ENCODE measurements around the gene CHRM1. TPM values are rescaled to one million over a fixed set of nuclear protein-coding genes. Genes with fewer than 3 reads are reported as not detected.

CHRM1 gene
- total RNA-seq, 1 experiment from 2014 or later, result 0.41 TPM

DNA sequence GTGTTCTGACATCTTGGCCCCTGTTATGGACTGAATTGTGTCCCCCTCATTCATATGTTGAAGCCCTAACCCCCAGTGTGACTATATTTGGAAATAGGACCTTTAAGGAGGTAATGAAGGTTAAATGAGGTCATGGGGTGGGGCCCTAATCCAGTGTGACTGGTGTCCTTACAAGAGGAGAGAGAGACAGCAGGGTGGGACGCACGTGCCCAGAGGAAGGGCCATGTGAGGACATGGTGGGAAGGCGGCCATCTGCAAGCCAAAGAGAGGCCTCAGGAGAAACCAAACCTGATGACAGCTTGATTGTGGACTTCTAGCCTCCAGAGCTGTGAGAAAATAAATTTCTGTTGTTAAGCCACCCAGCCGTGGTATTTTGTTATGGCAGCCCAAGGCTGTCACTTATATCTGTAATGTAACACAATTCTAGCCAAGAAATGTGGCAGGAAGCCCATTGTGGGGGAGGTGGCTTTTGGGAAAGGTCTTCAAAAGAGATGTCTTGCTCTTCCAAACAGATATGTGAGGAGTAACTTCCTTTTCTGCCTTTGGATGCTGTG is 39.9 kb upstream of the CHRM1 start:
- H3K27me3 ChIP-seq (replicated peaks; ENCODE audit: insufficient read depth, low read depth, low read length, poor library complexity), result no peaks in the 10 kb centered on the region
- H3K4me1 ChIP-seq (ENCODE audit: insufficient read depth, low read length, poor library complexity, severe bottlenecking), result peaks cover 11% of the 10 kb centered on the region
- no peak overlapping the region for H3K4me3 ChIP-seq (ENCODE audit: low read depth, low read length, poor library complexity, severe bottlenecking)
- BruUV-seq (replicated peaks), result no TSS peak
- H3K27ac ChIP-seq (ENCODE audit: low read depth, low read length, poor library complexity, severe bottlenecking), result no peak overlapping the region
- intact Hi-C loops (cut with micrococcal nuclease; ENCODE audit: unreplicated experiment), result no loop called here
- no peak for DNase-seq (ENCODE audit: low spot score)
- ChIA-PET POLR2A (ENCODE audit: low non-redundant PET) (no interaction called here), CTCF (no interaction called here)
- no peaks in the 10 kb centered on the region for H3K9me3 ChIP-seq (ENCODE audit: low read depth, low read length, poor library complexity, severe bottlenecking)
- TF ChIP-seq EZH2 (IDR thresholded peaks at IDR 0.05; ENCODE audit: borderline replicate concordance, low read depth, low read length, poor library complexity, severe bottlenecking), result no peak
- TF ChIP-seq, protein P1, sequence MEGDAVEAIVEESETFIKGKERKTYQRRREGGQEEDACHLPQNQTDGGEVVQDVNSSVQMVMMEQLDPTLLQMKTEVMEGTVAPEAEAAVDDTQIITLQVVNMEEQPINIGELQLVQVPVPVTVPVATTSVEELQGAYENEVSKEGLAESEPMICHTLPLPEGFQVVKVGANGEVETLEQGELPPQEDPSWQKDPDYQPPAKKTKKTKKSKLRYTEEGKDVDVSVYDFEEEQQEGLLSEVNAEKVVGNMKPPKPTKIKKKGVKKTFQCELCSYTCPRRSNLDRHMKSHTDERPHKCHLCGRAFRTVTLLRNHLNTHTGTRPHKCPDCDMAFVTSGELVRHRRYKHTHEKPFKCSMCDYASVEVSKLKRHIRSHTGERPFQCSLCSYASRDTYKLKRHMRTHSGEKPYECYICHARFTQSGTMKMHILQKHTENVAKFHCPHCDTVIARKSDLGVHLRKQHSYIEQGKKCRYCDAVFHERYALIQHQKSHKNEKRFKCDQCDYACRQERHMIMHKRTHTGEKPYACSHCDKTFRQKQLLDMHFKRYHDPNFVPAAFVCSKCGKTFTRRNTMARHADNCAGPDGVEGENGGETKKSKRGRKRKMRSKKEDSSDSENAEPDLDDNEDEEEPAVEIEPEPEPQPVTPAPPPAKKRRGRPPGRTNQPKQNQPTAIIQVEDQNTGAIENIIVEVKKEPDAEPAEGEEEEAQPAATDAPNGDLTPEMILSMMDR (conservative IDR thresholded peaks at IDR 0.05; ENCODE audit: low read depth, low read length), result no peak
- H3K36me3 ChIP-seq (ENCODE audit: insufficient read depth, low read length, poor library complexity, severe bottlenecking), result no peaks in the 10 kb centered on the region

DNA sequence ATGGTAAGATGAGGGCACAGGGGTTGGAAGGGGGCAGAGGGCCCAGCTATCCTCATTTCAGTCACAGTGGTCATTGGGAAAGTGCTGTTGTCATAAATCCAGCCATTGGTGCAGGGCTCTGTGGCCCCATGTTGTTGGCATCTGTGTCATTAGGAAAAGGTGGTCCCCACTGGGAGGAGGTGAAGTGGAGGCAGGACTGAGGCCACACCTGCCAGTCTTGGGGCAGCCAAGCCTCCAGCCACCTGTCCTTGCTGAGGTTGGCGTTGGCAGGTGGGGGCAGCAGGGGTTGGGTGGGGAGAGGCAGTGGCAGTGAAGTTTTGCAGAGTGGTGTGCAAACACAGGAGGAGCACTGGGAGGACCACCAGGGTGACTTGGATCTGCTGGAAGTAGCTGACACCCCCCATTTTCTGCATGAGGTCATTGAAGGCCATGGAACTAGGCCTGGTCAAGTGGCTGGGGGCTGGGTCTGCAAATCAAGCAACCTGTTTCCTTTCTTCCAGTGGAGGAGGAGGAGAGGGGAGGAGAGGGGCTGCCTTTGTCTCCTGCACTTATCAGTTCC is 38.3 kb upstream of the CHRM1 start:
- POLR2A ChIA-PET (ENCODE audit: low non-redundant PET), result interaction anchor here (0.6 kb wide), 1 partner anchor 30 kb away, joined by 3 read pairs; no protein-coding TSS in a partner anchor
- no peak for TF ChIP-seq EZH2 (IDR thresholded peaks at IDR 0.05; ENCODE audit: borderline replicate concordance, low read depth, low read length, poor library complexity, severe bottlenecking)
- TF ChIP-seq, protein P1 (conservative IDR thresholded peaks at IDR 0.05; ENCODE audit: low read depth, low read length), result no peak
- no peaks in the 10 kb centered on the region for H3K36me3 ChIP-seq (ENCODE audit: insufficient read depth, low read length, poor library complexity, severe bottlenecking)
- no TSS peak for BruUV-seq (replicated peaks)
- intact Hi-C loops (cut with micrococcal nuclease; ENCODE audit: unreplicated experiment), result no loop called here
- H3K4me1 ChIP-seq (ENCODE audit: insufficient read depth, low read length, poor library complexity, severe bottlenecking), result peaks cover 11% of the 10 kb centered on the region
- DNase-seq (ENCODE audit: low spot score), result no peak
- CTCF ChIA-PET, result interaction anchor here (0.9 kb wide), 1 partner anchor 15 kb away, joined by 5 read pairs; no protein-coding TSS in a partner anchor
- no peaks in the 10 kb centered on the region for H3K9me3 ChIP-seq (ENCODE audit: low read depth, low read length, poor library complexity, severe bottlenecking)
- no peak overlapping the region for H3K27ac ChIP-seq (ENCODE audit: low read depth, low read length, poor library complexity, severe bottlenecking)
- no peak overlapping the region for H3K4me3 ChIP-seq (ENCODE audit: low read depth, low read length, poor library complexity, severe bottlenecking)
- H3K27me3 ChIP-seq (replicated peaks; ENCODE audit: insufficient read depth, low read depth, low read length, poor library complexity), result no peaks in the 10 kb centered on the region

DNA sequence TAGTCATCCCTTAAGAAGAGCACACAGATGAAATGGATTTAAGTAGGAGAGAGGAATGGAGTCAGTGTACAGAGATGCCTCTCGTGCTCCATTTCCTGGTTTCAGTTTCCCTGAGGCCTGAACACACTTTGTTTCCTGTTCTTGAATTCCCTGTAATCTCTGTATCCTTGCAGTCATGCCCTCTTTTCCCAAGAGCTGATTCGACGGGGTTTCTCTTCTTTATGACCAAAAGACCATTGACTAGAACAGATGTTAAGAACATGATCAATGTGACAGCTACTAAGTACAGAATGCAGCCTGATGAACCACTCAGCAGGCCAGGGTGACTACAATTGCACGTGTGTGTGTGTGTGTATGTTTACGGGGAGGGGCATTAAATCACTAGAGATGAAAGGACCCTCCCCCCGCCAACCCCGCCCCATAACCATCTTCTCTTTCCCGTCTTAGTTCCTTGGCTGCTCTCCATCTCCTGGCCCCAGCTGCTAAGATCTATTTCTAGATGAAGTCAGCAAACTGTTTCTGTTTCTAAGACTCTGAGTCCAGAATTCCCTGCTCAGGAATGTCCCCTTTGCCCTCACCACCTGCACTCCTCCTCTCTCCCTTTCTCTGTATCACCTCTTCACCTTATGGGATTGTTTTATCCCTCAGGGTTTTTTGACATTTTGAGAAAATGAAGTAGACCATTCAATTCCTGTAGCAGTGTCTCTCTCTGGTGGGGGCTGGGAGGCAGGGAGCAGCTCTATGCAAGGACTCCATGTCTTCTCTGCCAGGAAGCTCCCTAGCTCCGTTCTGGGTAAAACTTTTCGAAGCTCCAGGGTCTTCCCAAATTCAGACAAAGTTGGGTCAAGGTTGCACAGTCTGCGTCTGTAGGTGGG is 37.6 kb upstream of the CHRM1 start:
- H3K4me1 ChIP-seq (ENCODE audit: insufficient read depth, low read length, poor library complexity, severe bottlenecking), result peaks cover 11% of the 10 kb centered on the region
- H3K27me3 ChIP-seq (replicated peaks; ENCODE audit: insufficient read depth, low read depth, low read length, poor library complexity), result no peaks in the 10 kb centered on the region
- no peak overlapping the region for H3K27ac ChIP-seq (ENCODE audit: low read depth, low read length, poor library complexity, severe bottlenecking)
- no TSS peak for BruUV-seq (replicated peaks)
- peak; percentile 58 for DNase-seq (ENCODE audit: low spot score)
- POLR2A ChIA-PET (ENCODE audit: low non-redundant PET), result interaction anchor here (0.6 kb wide), 1 partner anchor 29 kb away, joined by 3 read pairs; no protein-coding TSS in a partner anchor
- no peaks in the 10 kb centered on the region for H3K36me3 ChIP-seq (ENCODE audit: insufficient read depth, low read length, poor library complexity, severe bottlenecking)
- CTCF ChIA-PET, result interaction anchor here (0.9 to 1.2 kb wide), 2 partner anchors 16 to 17 kb away, joined by 4 to 5 read pairs; no protein-coding TSS in a partner anchor
- TF ChIP-seq, protein P1 (conservative IDR thresholded peaks at IDR 0.05; ENCODE audit: low read depth, low read length), result no peak
- TF ChIP-seq EZH2 (IDR thresholded peaks at IDR 0.05; ENCODE audit: borderline replicate concordance, low read depth, low read length, poor library complexity, severe bottlenecking), result no peak
- intact Hi-C loops (cut with micrococcal nuclease; ENCODE audit: unreplicated experiment), result no loop called here
- H3K9me3 ChIP-seq (ENCODE audit: low read depth, low read length, poor library complexity, severe bottlenecking), result no peaks in the 10 kb centered on the region
- H3K4me3 ChIP-seq (ENCODE audit: low read depth, low read length, poor library complexity, severe bottlenecking), result no peak overlapping the region
